SK-N-SH (cell line): ENCODE data around the gene MIEN1. TPM values are rescaled to one million over a fixed set of nuclear protein-coding genes. Genes with fewer than 3 reads are reported as not detected.

ENCODE experiments used
- CTCF ChIA-PET: fragments of 300-600, 350-600 bp; formaldehyde crosslinking; extraction: SDS; loops from one replicate; lab custom pipeline; 2021; lab: Yijun Ruan, JAX
- POLR2A ChIA-PET: fragments of 350-600 bp; sonication (Branson Sonifier 250); formaldehyde crosslinking; extraction: SDS; loops from one replicate; lab custom pipeline; 2020; ENCODE audit warnings: antibody characterized with exemption, inconsistent platforms; lab: Yijun Ruan, JAX
- DNase-seq: peaks from one replicate; pipeline ENCODE4 v3.0.0; 2012
- H2AFZ ChIP-seq: fragments of 200-600 bp; sonication (generic); 2 replicates; pipeline ENCODE4 v1.8.1; 2016; ENCODE audit warnings: antibody characterized with exemption, mild to moderate bottlenecking, low read depth
- H3F3A ChIP-seq: fragments of 200-600 bp; sonication (generic); replicated peaks from 2 replicates; pipeline ENCODE3; 2016; ENCODE audit warnings: antibody characterized with exemption, mild to moderate bottlenecking; ENCODE audit not compliant: insufficient read depth
- H3K27ac ChIP-seq, 2 experiments: fragments of 200-500 bp in 1 of 2; fragments of 200-600 bp in 1 of 2; sonication (Bioruptor generic) in 1 of 2; sonication (generic), shearing (Covaris generic) in 1 of 2; 2 replicates each; pipeline versions ENCODE4 v1.5.1 to v1.6.1; 2014 to 2016; ENCODE audit warnings: low read depth in 2 of 2, inconsistent platforms in 1 of 2, low read length in 1 of 2, mild to moderate bottlenecking in 1 of 2, mixed read lengths in 1 of 2
- H3K27me3 ChIP-seq: fragments of 200-600 bp; sonication (generic), shearing (Covaris generic); 2 replicates; pipeline ENCODE4 v1.6.1; 2016; ENCODE audit warnings: mixed run types; ENCODE audit not compliant: insufficient read depth
- H3K36me3 ChIP-seq, 2 experiments: fragments of 200-500 bp in 1 of 2; fragments of 200-600 bp in 1 of 2; sonication (Bioruptor generic) in 1 of 2; sonication (generic) in 1 of 2; replicated peaks in 1 of 2; 2 replicates each; pipeline versions ENCODE3 to v1.5.1; 2014 to 2016; ENCODE audit warnings: low read length in 1 of 2, mild to moderate bottlenecking in 1 of 2; ENCODE audit not compliant: insufficient read depth in 2 of 2, control insufficient read depth in 1 of 2
- H3K4me1 ChIP-seq, 2 experiments: fragments of 200-500 bp in 1 of 2; fragments of 200-600 bp in 1 of 2; sonication (Bioruptor generic) in 1 of 2; sonication (generic), shearing (Covaris generic) in 1 of 2; 2 replicates each; pipeline versions ENCODE4 v1.5.1 to v1.6.1; 2014 to 2016; ENCODE audit warnings: low read depth in 1 of 2, low read length in 1 of 2, mixed run types in 1 of 2; ENCODE audit not compliant: insufficient read depth in 2 of 2, control insufficient read depth in 1 of 2
- H3K4me2 ChIP-seq: fragments of 200-600 bp; sonication (generic), shearing (Covaris generic); 2 replicates; pipeline ENCODE4 v1.6.1; 2017; ENCODE audit warnings: mixed run types
- H3K4me3 ChIP-seq, 2 experiments: fragments of 200-500 bp in 1 of 2; fragments of 200-600 bp in 1 of 2; sonication (Bioruptor generic) in 1 of 2; sonication (generic), shearing (Covaris generic) in 1 of 2; 2 replicates each; pipeline versions ENCODE4 v1.5.1 to v1.8.1; 2014 to 2016; ENCODE audit warnings: low read depth in 2 of 2, inconsistent platforms in 1 of 2, low read length in 1 of 2, mild to moderate bottlenecking in 1 of 2, mixed read lengths in 1 of 2, moderate library complexity in 1 of 2
- H3K79me2 ChIP-seq: fragments of 200-600 bp; sonication (generic); 2 replicates; pipeline ENCODE4 v1.8.1; 2017; ENCODE audit warnings: mild to moderate bottlenecking; ENCODE audit not compliant: insufficient read depth
- H3K9ac ChIP-seq: fragments of 200-600 bp; sonication (generic); 2 replicates; pipeline ENCODE4 v1.6.1; 2017; ENCODE audit warnings: mixed run types
- H3K9me2 ChIP-seq: fragments of 200-600 bp; sonication (generic); 2 replicates; pipeline ENCODE4 v1.6.1; 2017; ENCODE audit warnings: mixed run types
- H3K9me3 ChIP-seq: fragments of 200-600 bp; sonication (generic); 2 replicates; pipeline ENCODE4 v1.6.1; 2017; ENCODE audit warnings: mixed run types, mild to moderate bottlenecking, moderate library complexity
- H4K20me1 ChIP-seq: fragments of 200-600 bp; sonication (generic); 2 replicates; pipeline ENCODE4 v1.6.1; 2017; ENCODE audit warnings: mild to moderate bottlenecking, mixed run types; ENCODE audit not compliant: insufficient read depth
- CTCF ChIP-seq: fragments of 200-600 bp; sonication (generic); IDR thresholded peaks from 2 replicates; pipeline ENCODE4 v1.6.1; 2017; ENCODE audit warnings: antibody characterized with exemption, mild to moderate bottlenecking, moderate library complexity
- FOSL2 ChIP-seq: IDR thresholded peaks from 2 replicates; pipeline ENCODE4 v1.4.0; 2012; ENCODE audit warnings: low read depth, mild to moderate bottlenecking, moderate library complexity, borderline replicate concordance
- FOXJ3 ChIP-seq: sonication (generic); formaldehyde crosslinking; IDR thresholded peaks from 2 replicates; pipeline ENCODE4 v1.5.1; 2020; ENCODE audit warnings: mild to moderate bottlenecking, missing genetic modification reagents
- FOXM1 ChIP-seq: IDR thresholded peaks from 2 replicates; pipeline ENCODE4 v1.4.0; 2012; ENCODE audit warnings: low read depth, mild to moderate bottlenecking
- GATA2 ChIP-seq: sonication (generic); formaldehyde crosslinking; IDR thresholded peaks from 2 replicates; pipeline ENCODE4 v1.5.0; 2020; ENCODE audit warnings: mild to moderate bottlenecking, missing genetic modification reagents
- MXI1 ChIP-seq: IDR thresholded peaks from 2 replicates; pipeline ENCODE4 v1.6.1; 2012; ENCODE audit warnings: mild to moderate bottlenecking, low read depth, low read length, improper control_type of control experiment
- PBX3 ChIP-seq: IDR thresholded peaks from 2 replicates; pipeline ENCODE4; 2012
- RCOR1 ChIP-seq: fragments of 150-350 bp; IDR thresholded peaks from 2 replicates; pipeline ENCODE4 v1.6.1; 2017; ENCODE audit warnings: antibody characterized with exemption, low read length
- SMC3 ChIP-seq: IDR thresholded peaks from 2 replicates; pipeline ENCODE4 v1.6.1; 2012; ENCODE audit warnings: low read depth, low read length, improper control_type of control experiment
- TCF12 ChIP-seq: IDR thresholded peaks from 2 replicates; pipeline ENCODE4 v1.4.0; 2012
- TEAD4 ChIP-seq: IDR thresholded peaks from 2 replicates; pipeline ENCODE4 v1.4.0; 2012; ENCODE audit warnings: mild to moderate bottlenecking, borderline replicate concordance; ENCODE audit not compliant: insufficient read depth
- USF2 ChIP-seq: fragments of 150-350 bp; IDR thresholded peaks from 2 replicates; pipeline ENCODE4 v1.6.1; 2017; ENCODE audit warnings: antibody characterized with exemption, low read length, low read depth, borderline replicate concordance
- YY1 ChIP-seq: IDR thresholded peaks from 2 replicates; pipeline ENCODE4 v1.4.0; 2012; ENCODE audit warnings: low read depth, mild to moderate bottlenecking
- WGBS: methylation state at CpG from one replicate; pipeline ENCODE4 v1.1.6; 2017; ENCODE audit warnings: low lambda C conversion rate; 5-methylcytosine and 5-hydroxymethylcytosine counted together
- polyA plus RNA-seq, 3 experiments: library from polyadenylated mRNA; depleted of rRNA; stranded (reverse); fragments of >200 nt; gene quantifications; 2 replicates each; pipeline ENCODE4 v1.2.3, GENCODE V29; 2012
- TF ChIP-seq, protein P1 (sequence below): IDR thresholded peaks from 2 replicates; pipeline ENCODE4 v1.6.1; 2012; ENCODE audit warnings: mild to moderate bottlenecking, low read depth, low read length, moderate library complexity
- TF ChIP-seq, protein P2 (sequence below): IDR thresholded peaks from 2 replicates; pipeline ENCODE4 v1.4.0; 2012; ENCODE audit warnings: low read depth

Gene MIEN1
- polyA plus RNA-seq, 1 of the 3 experiments (the other 2 are of a cell fraction), result 100 TPM

- TF ChIP-seq, protein P1, sequence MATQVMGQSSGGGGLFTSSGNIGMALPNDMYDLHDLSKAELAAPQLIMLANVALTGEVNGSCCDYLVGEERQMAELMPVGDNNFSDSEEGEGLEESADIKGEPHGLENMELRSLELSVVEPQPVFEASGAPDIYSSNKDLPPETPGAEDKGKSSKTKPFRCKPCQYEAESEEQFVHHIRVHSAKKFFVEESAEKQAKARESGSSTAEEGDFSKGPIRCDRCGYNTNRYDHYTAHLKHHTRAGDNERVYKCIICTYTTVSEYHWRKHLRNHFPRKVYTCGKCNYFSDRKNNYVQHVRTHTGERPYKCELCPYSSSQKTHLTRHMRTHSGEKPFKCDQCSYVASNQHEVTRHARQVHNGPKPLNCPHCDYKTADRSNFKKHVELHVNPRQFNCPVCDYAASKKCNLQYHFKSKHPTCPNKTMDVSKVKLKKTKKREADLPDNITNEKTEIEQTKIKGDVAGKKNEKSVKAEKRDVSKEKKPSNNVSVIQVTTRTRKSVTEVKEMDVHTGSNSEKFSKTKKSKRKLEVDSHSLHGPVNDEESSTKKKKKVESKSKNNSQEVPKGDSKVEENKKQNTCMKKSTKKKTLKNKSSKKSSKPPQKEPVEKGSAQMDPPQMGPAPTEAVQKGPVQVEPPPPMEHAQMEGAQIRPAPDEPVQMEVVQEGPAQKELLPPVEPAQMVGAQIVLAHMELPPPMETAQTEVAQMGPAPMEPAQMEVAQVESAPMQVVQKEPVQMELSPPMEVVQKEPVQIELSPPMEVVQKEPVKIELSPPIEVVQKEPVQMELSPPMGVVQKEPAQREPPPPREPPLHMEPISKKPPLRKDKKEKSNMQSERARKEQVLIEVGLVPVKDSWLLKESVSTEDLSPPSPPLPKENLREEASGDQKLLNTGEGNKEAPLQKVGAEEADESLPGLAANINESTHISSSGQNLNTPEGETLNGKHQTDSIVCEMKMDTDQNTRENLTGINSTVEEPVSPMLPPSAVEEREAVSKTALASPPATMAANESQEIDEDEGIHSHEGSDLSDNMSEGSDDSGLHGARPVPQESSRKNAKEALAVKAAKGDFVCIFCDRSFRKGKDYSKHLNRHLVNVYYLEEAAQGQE, result no peak
- TF ChIP-seq YY1 (no peak), FOXM1 (no peak), PBX3 (no peak)
Observed at GRCh38 chr17:39769974-39770587, 39.7 kb upstream of the MIEN1 start (continued).

DNA sequence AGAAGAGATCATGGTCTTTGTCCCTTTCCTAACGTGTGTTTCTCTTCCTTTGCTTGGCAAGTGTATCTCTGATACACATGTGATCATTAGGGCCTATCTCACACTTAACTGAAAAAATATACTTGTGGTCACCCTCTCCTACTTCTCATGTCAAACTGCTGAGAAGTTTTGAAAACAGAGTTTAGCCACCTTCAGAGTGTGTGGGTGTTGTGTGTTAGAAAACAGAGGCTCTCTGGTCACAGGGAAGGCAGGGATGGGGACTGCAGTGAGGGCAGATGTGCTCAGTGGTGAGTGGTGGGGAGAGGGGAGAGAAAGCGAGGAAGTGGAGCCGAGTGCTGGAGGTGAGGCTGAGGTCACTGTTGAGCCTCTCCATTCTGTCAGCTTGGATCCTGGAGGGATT, 36.8 kb upstream of the MIEN1 start:
- Histone ChIP-seq H2AFZ (no peak overlapping the region), H3K36me3 (no peaks in the 10 kb centered on the region), H3K27ac (no peak overlapping the region), H3K4me1 (no peaks in the 10 kb centered on the region), H3K79me2 (no peaks in the 10 kb centered on the region), H3K9me3 (no peaks in the 10 kb centered on the region), H3K9me2 (no peaks in the 10 kb centered on the region)
- DNase-seq, result no peak
- WGBS, result 11% methylated on average over 3 of the region's 3 CpGs
- no peak for TF ChIP-seq SMC3
- no peak for TF ChIP-seq MXI1
- TF ChIP-seq, protein P2, sequence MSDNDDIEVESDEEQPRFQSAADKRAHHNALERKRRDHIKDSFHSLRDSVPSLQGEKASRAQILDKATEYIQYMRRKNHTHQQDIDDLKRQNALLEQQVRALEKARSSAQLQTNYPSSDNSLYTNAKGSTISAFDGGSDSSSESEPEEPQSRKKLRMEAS, result no peak
- no peak for TF ChIP-seq TCF12
- TF ChIP-seq USF2, result no peak
- no peak for TF ChIP-seq FOSL2
- TF ChIP-seq GATA2, result no peak
- no peak for TF ChIP-seq RCOR1
- no peak for TF ChIP-seq TEAD4
- TF ChIP-seq, protein P1, result no peak
- TF ChIP-seq CTCF, result no peak
- no peak for TF ChIP-seq FOXJ3
- TF ChIP-seq, all 33 proteins: peak for 0
- no peak overlapping the region for H3K9ac ChIP-seq
- POLR2A ChIA-PET, result no interaction called here
- no peak overlapping the region for H3K4me3 ChIP-seq
- CTCF ChIA-PET, result no interaction called here
- peaks cover 87% of the 10 kb centered on the region for H3K27me3 ChIP-seq
- H4K20me1 ChIP-seq, result no peaks in the 10 kb centered on the region
- H3F3A ChIP-seq, result no peaks in the 10 kb centered on the region
- H3K4me2 ChIP-seq, result no peak overlapping the region
